Naive B cell (primary cell): ENCODE measurements around the gene JARID2. TPM values are rescaled to one million over a fixed set of nuclear protein-coding genes. Genes with fewer than 3 reads are reported as not detected.

ENCODE experiments used
- ATAC-seq, 2 donors: fragments of 150-1000 bp; cut with Tn5 transposase; 2 replicates each; pipeline ENCODE4 v1.10.0; 2021; ENCODE audit warnings: low read depth in 2 of 2, mild to moderate bottlenecking in 2 of 2, moderate library complexity in 2 of 2
- DNase-seq: peaks from one replicate; pipeline ENCODE4 v3.0.0; 2022
- H3K27ac Mint-ChIP-seq, 6 donors: one replicate each; pipeline ENCODE4 v1.8.0; 2020 to 2022; ENCODE audit warnings: mild to moderate bottlenecking in 6 of 6, mixed read lengths in 6 of 6, moderate library complexity in 5 of 6, inconsistent platforms in 2 of 6
- H3K27me3 Mint-ChIP-seq, 3 donors: one replicate each; pipeline ENCODE4 v1.8.0; 2021 to 2022; ENCODE audit warnings: mixed read lengths in 3 of 3, mild to moderate bottlenecking in 1 of 3
- H3K36me3 Mint-ChIP-seq, 2 donors: one replicate each; pipeline ENCODE4 v1.8.0; 2020 to 2022; ENCODE audit warnings: mixed read lengths in 2 of 2, inconsistent platforms in 1 of 2, mild to moderate bottlenecking in 1 of 2
- H3K4me1 Mint-ChIP-seq, 3 donors: one replicate each; pipeline ENCODE4 v1.8.0; 2020 to 2022; ENCODE audit warnings: mixed read lengths in 3 of 3, inconsistent platforms in 1 of 3, mild to moderate bottlenecking in 1 of 3, moderate library complexity in 1 of 3
- H3K4me3 Mint-ChIP-seq, 8 donors: one replicate each; pipeline ENCODE4 v1.8.0; 2020 to 2022; ENCODE audit warnings: mild to moderate bottlenecking in 8 of 8, mixed read lengths in 8 of 8, moderate library complexity in 8 of 8, inconsistent platforms in 2 of 8
- H3K9me3 Mint-ChIP-seq, 7 donors: one replicate each; pipeline ENCODE4 v1.8.0; 2020 to 2022; ENCODE audit warnings: mixed read lengths in 7 of 7, mild to moderate bottlenecking in 5 of 7, inconsistent platforms in 2 of 7, moderate library complexity in 1 of 7
- polyA plus RNA-seq, 6 donors: library from polyadenylated mRNA; unstranded; fragments of 300-500 nt; fragmentation: Illumina TruSeq; gene quantifications; one replicate each; pipeline ENCODE4 v1.2.3, GENCODE V29; 2021; ENCODE audit warnings: low read depth in 6 of 6

The JARID2 gene
- polyA plus RNA-seq, 6 donors from 2014 or later, result 2.7 to 21.9 (median 16.6) TPM

GRCh38 chr6:15518057-15518456, 272.2 kb downstream of the JARID2 start:
- DNase-seq (no peak), ATAC-seq (no peak)
- no peaks in the 10 kb centered on the region for H3K27me3 Mint-ChIP-seq
- peak overlapping the region in 2 of 6 donors; percentile 47 to 66 for H3K27ac Mint-ChIP-seq
- peaks cover 16 to 35% of the 10 kb centered on the region in 2 donors for H3K36me3 Mint-ChIP-seq
- H3K4me1 Mint-ChIP-seq, result peaks cover 0 to 17% (median 10%) of the 10 kb centered on the region in 3 donors
- H3K9me3 Mint-ChIP-seq, result no peaks in the 10 kb centered on the region
- H3K4me3 Mint-ChIP-seq, result peak overlapping the region in 1 of 8 donors; percentile 15

DNA sequence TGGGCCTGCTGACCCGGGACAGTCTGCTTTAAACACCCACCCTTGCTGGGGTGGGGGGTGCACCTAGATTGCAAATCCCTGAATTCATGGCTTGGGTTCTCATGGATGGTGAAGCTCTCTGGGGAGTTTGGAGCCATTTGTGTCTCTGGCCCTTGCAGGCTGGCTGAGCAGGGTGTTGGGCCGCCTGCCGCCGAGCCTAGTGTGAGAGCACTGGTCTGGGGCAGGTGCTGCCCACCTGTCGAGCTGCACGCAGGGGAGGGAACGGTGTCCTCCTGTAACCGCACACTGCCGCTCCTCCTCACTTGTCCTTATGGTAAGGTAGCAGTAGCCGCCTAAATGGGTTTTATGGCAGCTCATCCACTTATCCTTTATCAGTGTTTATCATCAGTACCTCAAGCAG, 273.0 kb downstream of the JARID2 start:
- Mint-ChIP-seq H3K27me3 (no peaks in the 10 kb centered on the region), H3K9me3 (no peaks in the 10 kb centered on the region), H3K4me3 (no peak overlapping the region), H3K27ac (peak overlapping the region in 4 of 6 donors; percentile 15 to 91 (median 65)), H3K36me3 (peaks cover 24 to 32% of the 10 kb centered on the region in 2 donors), H3K4me1 (peaks cover 0 to 15% (median 7%) of the 10 kb centered on the region in 3 donors)
- ATAC-seq (no peak), DNase-seq (no peak)

- peaks cover 29 to 32% of the 10 kb centered on the region in 2 donors for H3K36me3 Mint-ChIP-seq
- DNase-seq (no peak), ATAC-seq (no peak)
- no peaks in the 10 kb centered on the region for H3K9me3 Mint-ChIP-seq
- H3K27ac Mint-ChIP-seq, result peak overlapping the region in 3 of 6 donors; percentile 15 to 80 (median 76)
- H3K4me3 Mint-ChIP-seq, result no peak overlapping the region
- H3K4me1 Mint-ChIP-seq, result peaks cover 0 to 7% (median 4%) of the 10 kb centered on the region in 3 donors
- H3K27me3 Mint-ChIP-seq, result no peaks in the 10 kb centered on the region
These were observed 273.8 kb downstream of the JARID2 start for GRCh38 chr6:15519681-15520080.

DNA sequence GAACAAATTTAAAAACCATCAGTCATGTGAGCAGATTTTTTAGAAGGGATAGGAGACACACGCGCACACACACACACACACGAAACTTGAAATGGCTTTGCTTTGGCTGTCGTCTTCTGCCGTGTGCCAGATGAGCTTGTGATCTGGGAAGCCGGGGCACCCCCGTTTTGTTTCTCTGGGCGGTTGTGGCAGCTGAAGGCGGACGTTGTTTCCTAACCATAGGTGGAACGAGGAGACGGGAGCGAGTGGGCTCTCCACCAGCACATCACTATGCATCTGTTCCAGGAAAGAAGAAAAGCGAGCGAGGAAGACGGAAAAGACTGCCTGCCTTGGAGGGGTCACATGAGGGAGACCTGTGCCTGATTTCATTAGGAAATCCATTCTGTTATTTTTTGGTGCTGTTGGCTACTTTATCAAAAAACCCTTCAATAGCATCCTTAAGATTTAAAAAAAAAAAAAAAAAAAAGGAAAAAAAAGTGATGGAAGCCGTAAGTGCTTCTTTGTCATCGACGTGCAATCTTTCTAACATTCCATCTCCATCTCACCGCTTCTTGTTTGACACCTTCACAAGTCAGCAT, 274.8 kb downstream of the JARID2 start:
- Mint-ChIP-seq H3K27me3 (no peaks in the 10 kb centered on the region), H3K4me1 (peaks cover 0 to 4% (median 4%) of the 10 kb centered on the region in 3 donors), H3K27ac (peak overlapping the region in 2 of 6 donors; percentile 8 to 13), H3K36me3 (peaks cover 30 to 37% of the 10 kb centered on the region in 2 donors), H3K4me3 (no peak overlapping the region), H3K9me3 (no peaks in the 10 kb centered on the region)
- no peak for DNase-seq
- ATAC-seq, result no peak

GRCh38 chr6:15521582-15521981, 275.7 kb downstream of the JARID2 start:
- Mint-ChIP-seq H3K27me3 (no peaks in the 10 kb centered on the region), H3K4me3 (peak overlapping the region in 1 of 8 donors; percentile 9), H3K27ac (peak overlapping the region in 3 of 6 donors; percentile 33 to 85 (median 69)), H3K9me3 (no peaks in the 10 kb centered on the region), H3K36me3 (peaks cover 31 to 38% of the 10 kb centered on the region in 2 donors), H3K4me1 (peaks cover 0 to 11% (median 10%) of the 10 kb centered on the region in 3 donors)
- ATAC-seq (no peak), DNase-seq (no peak)

GRCh38 chr6:15522026-15522425, 276.2 kb downstream of the JARID2 start:
- H3K27ac Mint-ChIP-seq, result peak overlapping the region in 5 of 6 donors; percentile 33 to 85 (median 69)

GRCh38 chr6:15522427-15522826, 276.6 kb downstream of the JARID2 start:
- DNase-seq, result no peak
- H3K9me3 Mint-ChIP-seq, result no peaks in the 10 kb centered on the region
- peak overlapping the region in 1 of 8 donors; percentile 7 for H3K4me3 Mint-ChIP-seq
- no peaks in the 10 kb centered on the region for H3K27me3 Mint-ChIP-seq
- H3K36me3 Mint-ChIP-seq, result peaks cover 31 to 39% of the 10 kb centered on the region in 2 donors
- peak in 1 of 2 donors; percentile 11 for ATAC-seq
- H3K4me1 Mint-ChIP-seq, result peaks cover 3 to 12% (median 11%) of the 10 kb centered on the region in 3 donors
- peak overlapping the region in 4 of 6 donors; percentile 51 to 88 (median 74) for H3K27ac Mint-ChIP-seq

More at GRCh38 chr6:15522026-15522425, 276.2 kb downstream of the JARID2 start:
- peaks cover 31 to 39% of the 10 kb centered on the region in 2 donors for H3K36me3 Mint-ChIP-seq
- no peak for DNase-seq
- no peaks in the 10 kb centered on the region for H3K9me3 Mint-ChIP-seq
- no peaks in the 10 kb centered on the region for H3K27me3 Mint-ChIP-seq
- no peak overlapping the region for H3K4me3 Mint-ChIP-seq
- H3K4me1 Mint-ChIP-seq, result peaks cover 3 to 11% (median 10%) of the 10 kb centered on the region in 3 donors
- ATAC-seq, result no peak

GRCh38 chr6:15522856-15523529, 277.1 kb downstream of the JARID2 start:
- ATAC-seq (no peak), DNase-seq (no peak)
- H3K27me3 Mint-ChIP-seq, result no peaks in the 10 kb centered on the region
- H3K36me3 Mint-ChIP-seq, result peaks cover 34 to 44% of the 10 kb centered on the region in 2 donors
- H3K27ac Mint-ChIP-seq, result peak overlapping the region; percentile 60 to 88 (median 74)
- no peak overlapping the region for H3K4me3 Mint-ChIP-seq
- peaks cover 3 to 17% (median 11%) of the 10 kb centered on the region in 3 donors for H3K4me1 Mint-ChIP-seq
- no peaks in the 10 kb centered on the region for H3K9me3 Mint-ChIP-seq

GRCh38 chr6:15523679-15524630, 278.1 kb downstream of the JARID2 start:
- H3K36me3 Mint-ChIP-seq, result peaks cover 39 to 46% of the 10 kb centered on the region in 2 donors
- H3K4me3 Mint-ChIP-seq, result peak overlapping the region in 1 of 8 donors; percentile 32
- H3K4me1 Mint-ChIP-seq, result peaks cover 3 to 20% (median 11%) of the 10 kb centered on the region in 3 donors
- DNase-seq, result no peak
- no peaks in the 10 kb centered on the region for H3K9me3 Mint-ChIP-seq
- H3K27me3 Mint-ChIP-seq, result no peaks in the 10 kb centered on the region
- H3K27ac Mint-ChIP-seq, result peak overlapping the region in 2 of 6 donors; percentile 72 to 76
- ATAC-seq, result no peak

DNA sequence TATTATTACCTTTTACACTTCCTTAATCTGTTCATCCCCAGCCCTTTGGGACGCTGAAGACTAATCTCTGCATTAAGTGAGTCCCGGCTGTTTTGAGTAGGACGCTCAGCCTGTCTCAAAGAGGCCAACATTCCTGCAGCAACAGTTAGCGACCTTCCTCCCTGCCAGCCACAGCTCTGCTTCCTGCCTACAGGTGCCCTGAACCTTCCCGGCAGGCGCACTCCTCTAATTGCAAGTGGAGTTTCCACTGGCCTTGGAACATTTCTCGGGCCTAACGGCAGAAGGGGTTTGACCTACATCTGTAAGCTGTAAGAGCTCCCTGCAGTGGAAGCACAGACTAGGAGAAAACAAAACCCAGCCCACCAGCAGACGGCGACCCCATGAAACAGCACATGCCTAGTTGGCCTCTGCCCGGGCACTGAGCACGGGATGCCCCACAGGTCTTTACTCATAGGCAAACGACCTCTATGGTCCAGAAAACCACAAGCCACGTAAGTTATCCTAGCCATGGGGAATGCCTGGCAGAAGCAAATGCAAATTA, 279.1 kb downstream of the JARID2 start:
- Mint-ChIP-seq H3K27ac (peak overlapping the region in 4 of 6 donors; percentile 49 to 83 (median 72)), H3K4me1 (peaks cover 3 to 20% (median 11%) of the 10 kb centered on the region in 3 donors), H3K36me3 (peaks cover 34 to 46% of the 10 kb centered on the region in 2 donors), H3K27me3 (no peaks in the 10 kb centered on the region), H3K4me3 (no peak overlapping the region), H3K9me3 (no peaks in the 10 kb centered on the region)
- ATAC-seq (no peak), DNase-seq (no peak)

GRCh38 chr6:15526212-15526701, 280.4 kb downstream of the JARID2 start:
- DNase-seq, result no peak
- H3K4me1 Mint-ChIP-seq, result peaks cover 3 to 20% (median 11%) of the 10 kb centered on the region in 3 donors
- ATAC-seq, result no peak
- H3K4me3 Mint-ChIP-seq, result peak overlapping the region in 1 of 8 donors; percentile 16
- H3K9me3 Mint-ChIP-seq, result no peaks in the 10 kb centered on the region
- H3K27ac Mint-ChIP-seq, result peak overlapping the region in 4 of 6 donors; percentile 49 to 87 (median 67)
- peaks cover 42 to 58% of the 10 kb centered on the region in 2 donors for H3K36me3 Mint-ChIP-seq
- no peaks in the 10 kb centered on the region for H3K27me3 Mint-ChIP-seq

GRCh38 chr6:15527838-15528617, 282.2 kb downstream of the JARID2 start:
- no peak overlapping the region for H3K4me3 Mint-ChIP-seq
- H3K27ac Mint-ChIP-seq, result peak overlapping the region in 4 of 6 donors; percentile 35 to 67 (median 40)
- H3K36me3 Mint-ChIP-seq, result peaks cover 50 to 61% of the 10 kb centered on the region in 2 donors
- no peak for DNase-seq
- H3K27me3 Mint-ChIP-seq, result no peaks in the 10 kb centered on the region
- H3K4me1 Mint-ChIP-seq, result peaks cover 3 to 20% (median 14%) of the 10 kb centered on the region in 3 donors
- no peak for ATAC-seq
- no peaks in the 10 kb centered on the region for H3K9me3 Mint-ChIP-seq
